ENCODE data around the gene KCNN2. TPM values are rescaled to one million over a fixed set of nuclear protein-coding genes. Genes with fewer than 3 reads are reported as not detected.

Gene KCNN2
- total and polyA plus RNA-seq, 2 of the 4 experiments (the other 2 are of a cell fraction) = 2.2 to 8.8 TPM

DNA sequence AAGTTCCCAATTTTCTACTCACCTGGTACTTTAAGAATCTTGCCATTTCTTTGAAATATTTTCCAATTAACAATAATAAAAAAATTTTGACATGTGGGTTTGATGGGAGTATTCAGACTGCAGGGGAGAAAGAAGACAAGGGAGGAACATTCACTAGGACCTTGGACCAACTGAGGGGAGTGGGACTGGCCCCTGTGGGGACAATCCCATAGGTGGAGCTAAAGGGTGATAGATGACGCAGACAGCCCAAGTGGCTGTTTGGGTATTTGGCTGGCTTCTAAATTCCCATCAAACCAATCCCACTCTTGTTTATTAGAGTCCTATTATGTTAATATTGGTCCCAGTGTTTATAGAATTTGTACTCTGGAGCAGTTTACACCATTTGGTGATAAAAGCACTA is 65.3 kb downstream of the KCNN2 start:
- no peaks in the 10 kb centered on the region for H3K9me3 ChIP-seq (ENCODE audit: control insufficient read depth, insufficient read depth, low read length)
- dilution Hi-C loops (cut with HindIII; ENCODE audit: low sequenced_read_pairs, unreplicated experiment) = no loop called here
- WGBS, 2 experiments (ENCODE audit: extremely low coverage in 2 of 2, insufficient read length in 1 of 2) = no CpG with 5 or more reads among the region's 1 CpG
- no peak overlapping the region for H3K18ac ChIP-seq (ENCODE audit: low read depth, low read length)
- H3K4ac ChIP-seq (ENCODE audit: low read depth, low read length) = no peak overlapping the region
- H3K14ac ChIP-seq (replicated peaks; ENCODE audit: low read depth, low read length) = no peak overlapping the region
- TF ChIP-seq, protein P1, sequence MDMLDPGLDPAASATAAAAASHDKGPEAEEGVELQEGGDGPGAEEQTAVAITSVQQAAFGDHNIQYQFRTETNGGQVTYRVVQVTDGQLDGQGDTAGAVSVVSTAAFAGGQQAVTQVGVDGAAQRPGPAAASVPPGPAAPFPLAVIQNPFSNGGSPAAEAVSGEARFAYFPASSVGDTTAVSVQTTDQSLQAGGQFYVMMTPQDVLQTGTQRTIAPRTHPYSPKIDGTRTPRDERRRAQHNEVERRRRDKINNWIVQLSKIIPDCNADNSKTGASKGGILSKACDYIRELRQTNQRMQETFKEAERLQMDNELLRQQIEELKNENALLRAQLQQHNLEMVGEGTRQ (IDR thresholded peaks at IDR 0.05; ENCODE audit: low read depth, low read length) = no peak
- TF ChIP-seq RFX5 (IDR thresholded peaks at IDR 0.05; ENCODE audit: low read depth, low read length) (no peak), FOS (IDR thresholded peaks at IDR 0.05; ENCODE audit: low read depth, low read length) (no peak), SMC3 (IDR thresholded peaks at IDR 0.05; ENCODE audit: low read depth, low read length) (no peak), RAD21 (IDR thresholded peaks at IDR 0.05; ENCODE audit: low read length) (no peak)
- H2BK20ac ChIP-seq (ENCODE audit: low read depth, low read length) = no peak overlapping the region
- no peak overlapping the region for H4K8ac ChIP-seq (ENCODE audit: low read depth in 2 of 2, low read length in 2 of 2)
- no peaks in the 10 kb centered on the region for H3K27me3 ChIP-seq (ENCODE audit: control insufficient read depth, insufficient read depth, low read length)
- no peak overlapping the region for H2AK9ac ChIP-seq (replicated peaks; ENCODE audit: low read depth, low read length, poor library complexity)
- intact Hi-C loops (cut with micrococcal nuclease) = no loop called here
- H2BK5ac ChIP-seq (ENCODE audit: low read depth, low read length, poor library complexity, severe bottlenecking) = no peak overlapping the region
- no peak overlapping the region for H3K4me3 ChIP-seq (ENCODE audit: insufficient read depth, low read depth, low read length)
- H2AK5ac ChIP-seq (ENCODE audit: low read depth, low read length) = no peak overlapping the region
- H3K79me1 ChIP-seq (ENCODE audit: low read depth in 1 of 2, low read length in 2 of 2) = no peaks in the 10 kb centered on the region; a peak in 1 of 4 replicates
- H2BK120ac ChIP-seq (ENCODE audit: low read depth, low read length) = no peak overlapping the region
- ChIA-PET POLR2A (ENCODE audit: unreplicated experiment) (no interaction called here), CTCF (interaction anchor here (0.9 to 1.2 kb wide), 2 partner anchors 11 to 23 kb away, joined by 3 read pairs; no protein-coding TSS in a partner anchor)
- H2AFZ ChIP-seq (replicated peaks; ENCODE audit: low read length, poor library complexity) = no peak overlapping the region
- no peaks in the 10 kb centered on the region; the same call in 1 of the 2 replicates for H3K9me1 ChIP-seq (ENCODE audit: insufficient read depth, low read length)
- H3K36me3 ChIP-seq (ENCODE audit: control insufficient read depth, insufficient read depth, low read length) = no peaks in the 10 kb centered on the region
- no peak overlapping the region for H3K4me2 ChIP-seq (ENCODE audit: low read depth, low read length)
- H3K9ac ChIP-seq (ENCODE audit: low read depth, low read length) = no peak overlapping the region
- H4K5ac ChIP-seq (ENCODE audit: low read depth, low read length) = no peak overlapping the region
- H3K23ac ChIP-seq (ENCODE audit: low read depth, low read length) = no peak overlapping the region
- no peak overlapping the region for H3K56ac ChIP-seq (ENCODE audit: extremely low read depth, insufficient read depth, low read length)
- ATAC-seq (ENCODE audit: low read depth) (no peak), DNase-seq (no peak)
- BruUV-seq (replicated peaks) = no TSS peak
- in situ Hi-C loops (cut with MboI; ENCODE audit: low sequenced_read_pairs) = no loop called here
- no peak overlapping the region for H3K27ac ChIP-seq (ENCODE audit: insufficient read depth, low read length)
- no peak overlapping the region for H4K91ac ChIP-seq (ENCODE audit: insufficient read depth, low read depth, low read length)
- H4K20me1 ChIP-seq (ENCODE audit: insufficient read depth, low read length) = no peaks in the 10 kb centered on the region
- H2BK15ac ChIP-seq (ENCODE audit: low read depth, low read length) = no peak overlapping the region
- H3K4me1 ChIP-seq (ENCODE audit: control insufficient read depth, insufficient read depth, low read length) = no peaks in the 10 kb centered on the region

Data from IMR-90 (cell line).